ENCODE results near the gene KCNAB1. TPM values are rescaled to one million over a fixed set of nuclear protein-coding genes. Genes with fewer than 3 reads are reported as not detected.

Gene KCNAB1
- total RNA-seq, 2 donors from 2014 or later: 0.26 TPM; not detected in 1

Other genes starting within 250 kb of the KCNAB1 start
- gene GMPS, start 249.9 kb upstream of the KCNAB1 start, total RNA-seq: 10 to 100 TPM; 37.8 to 48.2 TPM